H9 (cell line): ENCODE measurements around the gene DRD5. TPM values are rescaled to one million over a fixed set of nuclear protein-coding genes. Genes with fewer than 3 reads are reported as not detected.

Experiments used
- DNase-seq: peaks from one replicate; pipeline ENCODE4 v3.0.0-alpha.2; 2017
- H2AFZ ChIP-seq: one replicate; pipeline ENCODE4 v1.6.1; 2013; ENCODE audit warnings: mild to moderate bottlenecking, low read length, control low read depth, moderate library complexity
- H2AK5ac ChIP-seq: 2 replicates; pipeline ENCODE4 v1.6.1; 2013; ENCODE audit warnings: low read length, control low read depth, mixed read lengths; ENCODE audit not compliant: insufficient read length
- H2BK120ac ChIP-seq: one replicate; pipeline ENCODE4 v1.6.1; 2013; ENCODE audit warnings: low read depth, mild to moderate bottlenecking, low read length, control low read depth, inconsistent platforms; ENCODE audit not compliant: poor library complexity, severe bottlenecking
- H2BK12ac ChIP-seq: 2 replicates; pipeline ENCODE4 v1.6.1; 2013; ENCODE audit warnings: low read length, control low read depth, mixed read lengths, low read depth; ENCODE audit not compliant: insufficient read length
- H2BK15ac ChIP-seq: 2 replicates; pipeline ENCODE4 v1.6.1; 2013; ENCODE audit warnings: low read depth, low read length, control low read depth
- H2BK20ac ChIP-seq: one replicate; pipeline ENCODE4 v1.6.1; 2013; ENCODE audit warnings: low read depth, mild to moderate bottlenecking, low read length, control low read depth, inconsistent platforms; ENCODE audit not compliant: poor library complexity, severe bottlenecking
- H2BK5ac ChIP-seq: 2 replicates; pipeline ENCODE4 v1.6.1; 2013; ENCODE audit warnings: low read length, control low read depth, mixed read lengths; ENCODE audit not compliant: insufficient read length
- H3K14ac ChIP-seq: 2 replicates; pipeline ENCODE4 v1.6.1; 2013; ENCODE audit warnings: low read length, control low read depth; ENCODE audit not compliant: insufficient read depth
- H3K18ac ChIP-seq: 2 replicates; pipeline ENCODE4 v1.6.1; 2013; ENCODE audit warnings: low read depth, mild to moderate bottlenecking, mixed read lengths, low read length, control low read depth; ENCODE audit not compliant: insufficient read length
- H3K23ac ChIP-seq: 2 replicates; pipeline ENCODE4 v1.6.1; 2013; ENCODE audit warnings: low read length, control low read depth, mixed read lengths, low read depth; ENCODE audit not compliant: insufficient read length
- H3K23me2 ChIP-seq: 2 replicates; pipeline ENCODE4 v1.6.1; 2013; ENCODE audit warnings: low read depth, mild to moderate bottlenecking, mixed read lengths, low read length, control low read depth; ENCODE audit not compliant: insufficient read length, poor library complexity, severe bottlenecking
- H3K27ac ChIP-seq: 2 replicates; pipeline ENCODE4 v1.5.1; 2013; ENCODE audit warnings: low read length, control low read depth, mixed read lengths, low read depth; ENCODE audit not compliant: insufficient read length
- H3K27me3 ChIP-seq: 2 replicates; pipeline ENCODE4 v1.6.1; 2013; ENCODE audit warnings: low read length, control low read depth, inconsistent platforms; ENCODE audit not compliant: insufficient read depth
- H3K4ac ChIP-seq: 2 replicates; pipeline ENCODE4 v1.6.1; 2013; ENCODE audit warnings: low read depth, mild to moderate bottlenecking, control low read depth, inconsistent platforms, low read length, moderate library complexity
- H3K4me1 ChIP-seq: 2 replicates; pipeline ENCODE4 v1.6.1; 2013; ENCODE audit warnings: low read length, control low read depth, inconsistent platforms; ENCODE audit not compliant: insufficient read depth
- H3K4me2 ChIP-seq: 2 replicates; pipeline ENCODE4 v1.6.1; 2013; ENCODE audit warnings: low read length, control low read depth, mixed read lengths; ENCODE audit not compliant: insufficient read length, insufficient read depth
- H3K56ac ChIP-seq: 2 replicates; pipeline ENCODE4 v1.6.1; 2013; ENCODE audit warnings: low read depth, mild to moderate bottlenecking, mixed read lengths, low read length, control low read depth; ENCODE audit not compliant: insufficient read length
- H3K79me1 ChIP-seq: 2 replicates; pipeline ENCODE4 v1.6.1; 2013; ENCODE audit warnings: low read depth, mild to moderate bottlenecking, moderate library complexity, low read length, control low read depth, inconsistent platforms; ENCODE audit not compliant: insufficient read depth, poor library complexity, severe bottlenecking
- H3K79me2 ChIP-seq: 2 replicates; pipeline ENCODE4 v1.6.1; 2013; ENCODE audit warnings: low read length, control low read depth, inconsistent platforms; ENCODE audit not compliant: insufficient read depth
- H3K9ac ChIP-seq: 2 replicates; pipeline ENCODE4 v1.6.1; 2013; ENCODE audit warnings: low read length, control low read depth, mixed read lengths; ENCODE audit not compliant: insufficient read length; ENCODE audit errors: extremely low read depth
- H3K9me3 ChIP-seq: one replicate; pipeline ENCODE4 v1.6.1; 2013; ENCODE audit warnings: low read depth, low read length, inconsistent platforms; ENCODE audit not compliant: control insufficient read depth
- H3T11ph ChIP-seq: one replicate; pipeline ENCODE4 v1.6.1; 2013; ENCODE audit warnings: mild to moderate bottlenecking, low read length, control low read depth, inconsistent platforms
- H4K20me1 ChIP-seq: one replicate; pipeline ENCODE4 v1.6.1; 2013; ENCODE audit not compliant: control insufficient read depth, insufficient read length, insufficient read depth
- H4K5ac ChIP-seq: 2 replicates; pipeline ENCODE4 v1.6.1; 2013; ENCODE audit warnings: low read depth, mild to moderate bottlenecking, mixed read lengths, low read length, control low read depth; ENCODE audit not compliant: insufficient read length
- H4K8ac ChIP-seq: replicated peaks from 2 replicates; pipeline ENCODE4 v1.6.1; 2013; ENCODE audit warnings: low read length, control low read depth, mixed read lengths, low read depth; ENCODE audit not compliant: insufficient read length
- H4K91ac ChIP-seq: 2 replicates; pipeline ENCODE4 v1.6.1; 2013; ENCODE audit warnings: low read depth, mild to moderate bottlenecking, moderate library complexity, mixed read lengths, low read length, control low read depth; ENCODE audit not compliant: insufficient read length
- H3K27ac Mint-ChIP-seq, 3 experiments: 2 replicates in 2 of 3; 3 replicates in 1 of 3; pipeline ENCODE4 v1.8.0; 2020 to 2021; ENCODE audit warnings: mixed read lengths in 3 of 3, mild to moderate bottlenecking in 1 of 3, moderate library complexity in 1 of 3
- H3K27me3 Mint-ChIP-seq: 2 replicates; pipeline ENCODE4 v1.8.0; 2021; ENCODE audit warnings: low read depth, mild to moderate bottlenecking, moderate library complexity, mixed read lengths
- H3K36me3 Mint-ChIP-seq, 3 experiments: 2 replicates in 2 of 3; 3 replicates in 1 of 3; pipeline ENCODE4 v1.8.0; 2020 to 2021; ENCODE audit warnings: low read depth in 3 of 3, mixed read lengths in 3 of 3; ENCODE audit not compliant: insufficient read depth in 1 of 3
- H3K4me1 Mint-ChIP-seq, 2 experiments: 2 replicates each; pipeline ENCODE4 v1.8.0; 2020; ENCODE audit warnings: mixed read lengths in 2 of 2
- H3K4me3 Mint-ChIP-seq, 2 experiments: 2 replicates in 1 of 2; 3 replicates in 1 of 2; pipeline ENCODE4 v1.8.0; 2020 to 2021; ENCODE audit warnings: mild to moderate bottlenecking in 2 of 2, mixed read lengths in 2 of 2, moderate library complexity in 1 of 2
- H3K9me3 Mint-ChIP-seq, 2 experiments: 2 replicates in 1 of 2; 3 replicates in 1 of 2; pipeline ENCODE4 v1.8.0; 2020; ENCODE audit warnings: mild to moderate bottlenecking in 2 of 2, mixed read lengths in 2 of 2, moderate library complexity in 1 of 2
- CTCF ChIP-seq: fragments of 200-600 bp; sonication (generic); conservative IDR thresholded peaks from 3 replicates; pipeline ENCODE4 v1.8.0; 2021; ENCODE audit warnings: antibody characterized with exemption, mild to moderate bottlenecking
- WGBS: extraction: QIAGEN DNeasy Blood & Tissue Kit; methylation state at CpG from one replicate; pipeline ENCODE4 v1.1.7; 2013; ENCODE audit warnings: missing lambda C conversion rate, low lambda C conversion rate, mixed read lengths; ENCODE audit not compliant: insufficient read length; ENCODE audit errors: extremely low coverage; 5-methylcytosine and 5-hydroxymethylcytosine counted together
- total RNA-seq: library from RNA; stranded (reverse); gene quantifications from 2 replicates; pipeline ENCODE4 v1.2.1, GENCODE V29; 2021

Gene DRD5
- total RNA-seq, 1 experiment from 2014 or later, result not detected

- Histone ChIP-seq H3K4me2 (no peak overlapping the region), H2BK15ac (no peak overlapping the region), H3K9me3 (no peaks in the 10 kb centered on the region), H2BK120ac (no peak overlapping the region), H3K18ac (no peak overlapping the region), H3K79me1 (no peaks in the 10 kb centered on the region), H2AK5ac (no peak overlapping the region), H2BK20ac (no peak overlapping the region), H3K79me2 (no peaks in the 10 kb centered on the region), H3K9ac (no peak overlapping the region), H3K4me1 (no peaks in the 10 kb centered on the region), H3K23ac (no peak overlapping the region), H3K27ac (no peak overlapping the region), H3K4ac (no peak overlapping the region), H3K27me3 (no peaks in the 10 kb centered on the region), H4K91ac (no peak overlapping the region), H2BK5ac (no peak overlapping the region), H3T11ph (no peak overlapping the region), H2AFZ (no peak overlapping the region), H3K56ac (no peak overlapping the region), H3K14ac (no peak overlapping the region), H3K23me2 (no peaks in the 10 kb centered on the region), H4K5ac (no peak overlapping the region), H4K20me1 (no peaks in the 10 kb centered on the region), H2BK12ac (no peak overlapping the region), H4K8ac (no peak overlapping the region)
- Mint-ChIP-seq H3K4me3 (no peak overlapping the region), H3K36me3 (no peaks in the 10 kb centered on the region; a peak in 1 of 7 replicates), H3K9me3 (peaks cover 8 to 12% of the 10 kb centered on the region in 2 experiments), H3K27ac (peak overlapping the region in 1 of 3 experiments; percentile 4; a peak in 1 of 7 replicates), H3K27me3 (peaks cover 10% of the 10 kb centered on the region), H3K4me1 (peaks cover 4 to 8% of the 10 kb centered on the region in 2 experiments; a peak in 3 of 4 replicates)
- no peak for DNase-seq
- WGBS, result no CpG with 5 or more reads among the region's 13 CpGs
- TF ChIP-seq CTCF, result no peak
Measured at GRCh38 chr4:9745782-9746181, 35.7 kb upstream of the DRD5 start.
